M059J (cell line): Measurements from ENCODE around the gene SH3GL3. TPM values are rescaled to one million over a fixed set of nuclear protein-coding genes. Genes with fewer than 3 reads are reported as not detected.

Experiments
- DNase-seq: peaks from one replicate; pipeline ENCODE4 v3.0.0-alpha.2; 2012; ENCODE audit warnings: low read depth
- total RNA-seq: library from RNA; depleted of rRNA; stranded (reverse); fragments of >200 nt; shearing (Covaris generic); gene quantifications from 2 replicates; pipeline ENCODE4 v1.2.3, GENCODE V29; 2014; rRNA removed

Gene SH3GL3
- total RNA-seq, 1 experiment from 2014 or later = 0.27 TPM

DNA sequence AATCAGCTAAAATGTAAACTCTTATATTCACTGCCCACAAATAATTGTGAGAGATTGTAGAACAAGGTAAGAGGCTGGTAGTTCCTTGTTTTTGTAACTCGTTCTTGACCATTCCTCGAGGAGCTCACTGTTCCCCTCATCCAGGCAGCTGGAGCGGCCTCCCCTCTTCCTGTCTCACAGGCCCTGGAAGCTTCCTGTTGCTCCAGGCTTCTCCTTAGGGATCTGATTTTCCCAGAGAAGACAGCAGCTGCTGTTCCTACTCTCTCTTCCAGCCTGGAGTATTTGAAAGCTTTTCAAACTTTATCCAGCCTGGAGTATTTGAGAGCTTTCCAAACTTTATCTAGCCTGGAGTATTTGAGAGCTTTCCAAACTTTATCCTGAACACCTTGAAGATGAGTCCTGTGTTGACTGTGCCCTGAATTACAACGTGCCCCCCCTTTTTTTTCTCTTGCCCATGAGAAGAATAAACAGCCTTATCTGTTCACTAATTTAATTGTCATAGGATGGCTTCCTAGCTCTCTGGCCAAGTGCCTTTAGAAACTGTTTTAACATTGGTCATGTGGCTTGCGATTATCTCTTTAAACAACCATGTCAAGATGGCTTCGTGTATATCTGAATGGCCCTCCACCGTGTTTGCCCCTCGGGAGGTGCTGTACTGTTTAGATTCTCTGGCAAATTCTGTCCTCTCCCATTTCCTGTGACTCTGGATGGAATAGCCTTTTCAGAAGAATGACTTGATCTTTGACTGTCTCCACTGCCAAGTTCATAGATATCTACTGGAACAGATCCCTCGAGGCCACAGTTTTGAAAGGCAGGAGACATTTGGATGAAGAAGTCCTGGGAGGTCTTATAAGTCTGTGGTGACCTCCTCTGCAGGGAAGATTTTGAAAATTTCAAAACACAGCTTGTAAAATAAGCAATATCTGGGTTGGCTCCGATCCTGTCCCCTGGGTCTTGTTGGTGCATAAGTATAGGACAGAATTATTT is 211.6 kb downstream of the SH3GL3 start:
- DNase-seq = no peak

GRCh38 chr15:83659417-83659812 is 212.3 kb downstream of the SH3GL3 start:
- no peak for DNase-seq

DNA sequence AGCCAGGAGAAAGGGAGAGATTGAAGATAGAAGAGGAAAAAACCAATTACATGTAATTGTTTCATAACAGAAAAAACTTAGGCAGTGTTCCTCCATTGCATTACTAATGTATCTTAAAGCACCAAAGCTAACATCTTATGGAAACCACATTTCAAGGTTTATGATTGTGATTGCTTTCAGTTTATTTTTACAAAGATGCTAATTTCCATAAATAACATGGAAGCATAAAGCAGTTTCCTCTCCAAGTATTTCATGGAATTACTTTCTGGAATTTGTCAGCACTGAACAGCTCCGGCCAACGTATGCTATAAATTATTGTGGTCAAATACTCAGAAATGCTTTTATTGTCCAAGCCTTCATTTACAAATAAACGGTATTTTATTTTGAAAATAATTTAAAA is 218.3 kb downstream of the SH3GL3 start:
- DNase-seq = no peak

Other genes starting within 250 kb of the SH3GL3 start
- gene HDGFL3, start 239.5 kb upstream of the SH3GL3 start, total RNA-seq = 33.1 and 37.8 TPM in 2 replicates
- not detected in 2 replicates for gene BNC1, start 162.7 kb upstream of the SH3GL3 start, total RNA-seq
- gene ADAMTSL3, start 206.8 kb downstream of the SH3GL3 start, total RNA-seq = not detected in 2 replicates